GM18873 (cell line): ENCODE data around the gene PPM1L.

Experiments used
- ATAC-seq: cut with Tn5 transposase; IDR thresholded peaks from one replicate; pipeline ENCODE4 v1.9.1; 2021; ENCODE audit warnings: mild to moderate bottlenecking, moderate library complexity, moderate number of reproducible peaks; ENCODE audit not compliant: unreplicated experiment, low FRiP score

Gene PPM1L

GRCh38 chr3:160919942-160920341 lies 163.9 kb downstream of the PPM1L start:
- no peak for ATAC-seq

- peak; percentile 69 for ATAC-seq
Measured at GRCh38 chr3:160921020-160921635, 165.1 kb downstream of the PPM1L start.

GRCh38 chr3:160924776-160925175 lies 168.7 kb downstream of the PPM1L start:
- no peak for ATAC-seq

GRCh38 chr3:160927620-160928019 lies 171.6 kb downstream of the PPM1L start:
- no peak for ATAC-seq

GRCh38 chr3:160928183-160928726 lies 172.2 kb downstream of the PPM1L start:
- ATAC-seq, result no peak

DNA sequence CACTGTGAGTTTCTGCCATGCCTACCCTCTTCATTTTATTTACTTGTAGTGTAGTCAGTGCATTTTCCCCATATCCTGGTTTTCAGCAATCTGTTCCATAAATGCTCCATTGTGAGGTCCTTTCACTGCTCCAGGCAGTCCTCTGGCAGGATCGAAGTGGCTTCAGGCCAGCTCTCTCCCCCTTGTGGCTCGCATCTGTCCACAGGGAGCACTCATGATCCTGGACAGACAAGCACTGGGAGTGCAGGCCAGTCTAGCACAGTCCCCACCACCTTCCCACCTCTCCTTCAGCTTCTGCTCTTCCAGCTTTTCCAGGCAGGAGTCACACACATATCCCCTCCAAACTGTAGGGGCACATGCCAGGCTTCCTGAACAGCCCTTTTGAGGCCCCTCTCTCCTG lies 173.6 kb downstream of the PPM1L start:
- ATAC-seq, result no peak

DNA sequence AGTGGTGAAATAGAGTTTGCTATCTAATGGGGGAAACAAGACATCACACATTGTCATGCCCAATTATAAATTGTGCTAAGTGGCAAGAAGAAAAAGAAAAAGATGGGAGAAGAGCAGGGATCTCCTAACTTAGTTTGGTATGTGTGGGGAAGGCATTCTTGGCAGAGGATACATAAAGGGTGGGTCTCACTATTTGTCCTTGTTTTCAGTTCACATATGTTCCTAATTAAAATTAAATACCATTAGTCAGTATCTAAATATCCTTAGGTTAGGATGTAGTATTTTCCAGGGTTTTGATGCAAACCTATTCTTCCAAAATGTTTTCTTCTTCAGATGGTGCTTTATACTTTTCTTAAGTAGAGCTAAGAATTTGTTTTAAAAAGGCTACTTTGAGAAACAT lies 175.4 kb downstream of the PPM1L start:
- no peak for ATAC-seq

DNA sequence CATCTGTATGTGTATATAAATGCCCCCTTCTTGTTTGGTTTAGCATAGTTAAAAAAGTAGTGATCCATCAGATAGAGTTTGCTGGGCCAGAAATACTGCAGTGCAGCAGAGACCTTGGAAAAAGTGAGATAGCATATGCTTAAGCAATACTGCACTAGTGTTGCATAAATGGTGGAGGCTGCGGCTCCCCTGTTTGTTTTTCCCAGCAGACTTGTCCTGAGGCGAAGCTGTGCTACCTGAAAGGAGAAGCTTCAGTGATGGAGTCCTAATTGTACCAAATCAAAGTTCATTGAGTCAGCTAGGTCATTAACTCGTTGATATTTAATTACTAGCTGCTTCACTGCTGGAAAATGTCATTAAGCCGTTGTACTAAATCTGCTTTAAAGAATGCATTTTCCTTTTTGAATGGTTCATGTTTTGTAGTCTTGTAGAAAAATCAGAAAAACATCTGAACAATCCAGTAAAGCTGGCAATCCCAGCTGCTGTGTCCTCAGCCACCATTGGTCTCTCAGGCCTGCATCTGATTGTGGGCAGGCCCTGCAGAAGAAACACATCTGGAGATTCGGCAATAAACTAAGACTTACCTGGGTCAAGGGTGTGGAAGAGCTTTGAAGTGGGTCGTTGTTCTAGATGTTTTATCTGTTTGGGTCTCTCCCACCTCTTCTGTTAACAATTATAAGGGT lies 179.5 kb downstream of the PPM1L start:
- ATAC-seq, result no peak

GRCh38 chr3:160941885-160942494 lies 186.0 kb downstream of the PPM1L start:
- peak; percentile 91 for ATAC-seq

DNA sequence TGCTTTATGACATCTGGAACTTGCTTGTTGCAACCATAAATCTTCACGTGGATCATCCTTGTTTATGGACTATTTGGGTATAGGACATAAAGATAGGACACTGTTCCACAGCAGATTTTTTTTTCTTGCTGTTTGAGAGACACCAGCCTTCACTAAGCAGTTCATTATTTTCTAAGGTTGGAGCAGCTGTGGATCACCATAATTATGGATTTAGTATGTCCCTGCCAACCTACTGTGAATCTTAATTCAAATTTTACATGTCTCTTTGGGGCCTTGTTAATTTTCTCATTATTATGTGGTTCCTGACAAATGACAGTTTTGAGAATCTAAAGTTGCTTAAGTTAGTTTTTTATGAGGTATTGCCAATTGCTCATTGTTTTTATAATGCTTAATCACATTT lies 188.0 kb downstream of the PPM1L start:
- ATAC-seq, result no peak

- ATAC-seq, result no peak
Measured at GRCh38 chr3:160945336-160945735, 189.3 kb downstream of the PPM1L start.

DNA sequence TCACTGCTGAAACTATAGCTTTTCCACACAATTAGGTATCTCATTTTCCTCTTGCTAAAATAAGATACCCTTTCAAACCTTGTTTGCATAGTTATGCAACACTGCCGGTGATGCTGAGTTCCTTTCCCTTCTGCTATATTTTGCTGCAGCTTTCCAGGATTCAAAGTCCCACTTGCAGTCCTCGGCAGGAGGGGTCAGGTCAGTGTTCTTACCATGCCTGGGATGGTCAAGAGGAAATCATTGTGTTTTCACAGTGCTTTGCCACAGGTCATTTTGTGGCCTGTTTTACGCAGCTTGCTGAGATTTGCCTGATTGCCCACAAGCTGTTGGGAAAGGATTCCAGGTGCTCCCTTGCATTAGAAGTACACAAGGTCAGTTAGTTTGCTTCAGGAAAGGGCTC lies 192.2 kb downstream of the PPM1L start:
- no peak for ATAC-seq

- ATAC-seq, result no peak
Measured at GRCh38 chr3:160949460-160949859, 193.4 kb downstream of the PPM1L start.

DNA sequence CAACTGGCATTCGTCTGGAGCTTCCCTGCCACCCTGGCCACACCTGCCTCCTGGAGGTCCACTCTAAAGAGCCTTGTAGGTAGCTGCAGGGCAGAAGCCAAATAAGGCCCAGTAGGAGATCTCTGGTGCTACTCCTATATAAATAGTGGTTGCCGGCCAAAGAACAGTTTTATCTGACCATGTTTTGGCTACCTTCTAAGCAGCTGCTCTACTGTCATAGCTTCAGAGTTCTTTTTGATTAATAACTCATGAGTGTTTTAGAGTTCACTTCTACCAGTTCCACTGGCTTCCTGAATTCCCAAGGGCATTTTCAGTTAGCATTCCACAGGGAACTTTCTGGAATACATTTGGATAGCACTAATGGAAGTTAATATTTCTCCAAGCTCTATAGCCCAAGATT lies 194.5 kb downstream of the PPM1L start:
- ATAC-seq, result no peak

DNA sequence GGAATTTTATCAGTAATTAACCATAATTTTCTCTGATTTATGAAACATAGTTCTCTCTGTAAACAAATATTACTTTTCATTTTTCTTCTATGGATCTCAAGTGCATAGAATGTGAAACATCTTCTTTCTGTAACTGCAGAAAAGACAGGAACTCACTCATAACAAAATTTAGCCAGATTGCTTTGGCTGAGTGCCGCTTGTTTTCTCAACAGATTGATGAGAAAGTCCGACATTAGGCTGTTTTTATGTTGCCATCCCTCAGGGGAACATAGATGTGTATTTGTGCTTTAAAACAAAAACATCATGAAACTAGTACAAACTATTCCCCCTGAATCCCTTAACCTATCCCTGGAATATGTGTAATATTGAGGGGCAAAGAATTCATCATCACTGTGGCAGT lies 194.9 kb downstream of the PPM1L start:
- ATAC-seq, result no peak

GRCh38 chr3:160951642-160952487 lies 195.8 kb downstream of the PPM1L start:
- no peak for ATAC-seq

DNA sequence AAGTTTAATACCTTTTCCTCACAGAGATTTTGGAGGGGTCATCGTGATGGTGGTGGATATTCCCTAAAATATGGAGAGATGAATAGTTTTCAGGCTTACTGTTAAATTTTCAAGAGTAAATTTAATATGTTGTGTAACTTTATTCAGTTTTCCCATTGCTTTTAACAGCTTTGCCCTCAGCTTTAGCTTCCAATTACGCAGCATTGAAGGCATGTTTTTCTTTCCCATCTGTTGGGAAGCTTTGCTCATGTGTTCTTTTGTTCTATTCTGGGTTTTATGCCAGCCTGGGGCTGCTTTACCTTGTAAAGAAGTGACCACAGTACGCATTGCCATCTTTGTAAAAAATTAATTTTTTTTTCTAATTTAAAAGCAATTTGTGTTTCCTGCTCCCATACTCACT lies 197.7 kb downstream of the PPM1L start:
- ATAC-seq, result no peak

DNA sequence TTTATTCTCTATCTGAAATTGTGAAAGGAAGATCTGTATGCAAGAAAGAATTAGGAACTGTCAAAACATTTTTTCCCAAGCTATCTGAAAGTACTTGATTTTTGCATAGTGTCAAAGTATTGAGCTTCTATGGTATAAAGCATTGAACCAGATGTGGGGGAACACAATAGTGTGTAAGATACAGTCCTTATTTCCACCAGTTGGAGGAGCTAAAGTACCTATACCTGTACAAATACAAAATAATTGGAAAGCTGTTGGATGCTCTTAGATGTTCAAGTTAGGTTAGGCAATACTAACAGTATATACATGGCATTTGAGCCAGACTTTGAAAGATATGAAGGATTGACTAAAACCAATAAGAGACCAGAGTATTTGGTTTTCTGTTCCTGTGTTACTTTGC lies 200.8 kb downstream of the PPM1L start:
- ATAC-seq, result no peak

DNA sequence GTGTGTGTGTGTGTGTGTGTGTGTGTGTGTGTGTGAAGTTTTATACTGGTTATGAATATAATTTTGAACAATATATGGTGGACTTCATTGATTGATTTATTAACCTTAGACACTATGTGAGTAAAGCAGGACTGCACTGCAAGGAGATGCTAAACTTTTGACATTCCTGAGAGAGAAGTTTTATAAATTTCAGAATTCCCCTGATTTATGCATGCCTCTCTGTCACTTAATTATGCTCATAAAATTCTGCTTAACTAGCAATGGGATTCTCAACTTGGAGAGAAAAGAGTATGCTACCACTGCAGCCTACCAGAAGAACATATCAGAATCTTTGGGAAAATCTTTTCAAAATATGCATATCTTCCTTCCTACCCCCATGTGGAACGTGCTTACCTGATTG lies 204.5 kb downstream of the PPM1L start:
- no peak for ATAC-seq

GRCh38 chr3:160963949-160964348 lies 207.9 kb downstream of the PPM1L start:
- ATAC-seq, result no peak

- no peak for ATAC-seq
Measured at GRCh38 chr3:160968761-160969160, 212.7 kb downstream of the PPM1L start.
